ENCODE measurements around the gene CAPN12.

The CAPN12 gene

DNA sequence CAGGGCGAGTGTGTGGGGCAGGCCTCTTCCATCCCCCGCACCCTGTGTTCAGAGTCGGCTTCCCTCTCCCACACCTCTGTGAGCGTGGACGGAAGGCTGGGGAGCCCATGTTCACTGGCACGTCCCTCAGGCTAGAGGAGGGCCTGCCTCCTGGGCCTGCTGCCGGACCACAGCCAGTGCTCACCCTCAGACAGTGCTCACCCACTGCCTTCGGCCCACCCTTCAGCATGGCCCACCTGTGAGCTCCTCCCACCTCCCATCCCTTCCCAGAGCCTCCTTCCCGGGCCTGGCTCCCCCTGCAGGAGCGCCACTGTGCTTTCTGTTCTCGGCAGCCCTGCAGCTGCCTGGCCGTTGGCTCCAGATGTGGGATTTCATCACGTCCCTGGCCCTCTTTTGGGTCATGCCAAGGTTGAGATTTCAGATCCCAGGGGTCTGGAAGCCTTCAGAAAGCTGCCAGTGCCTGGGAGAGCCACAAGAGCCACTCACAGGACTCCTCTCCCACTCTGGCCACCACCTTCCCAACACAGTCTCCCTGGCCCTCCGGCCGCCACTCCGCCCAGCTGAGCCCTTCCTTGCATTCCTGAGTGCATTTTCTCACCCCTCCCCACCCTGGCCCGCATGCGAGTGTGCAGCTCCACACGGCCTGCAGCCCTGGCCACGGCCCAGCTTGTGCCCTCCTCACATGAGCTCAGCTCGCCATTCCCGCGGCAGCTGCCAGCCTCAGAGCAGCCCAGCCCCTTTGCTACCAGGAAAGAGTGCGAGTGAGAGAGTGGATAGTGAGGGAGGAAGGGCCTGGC lies 25.3 kb downstream of the CAPN12 start:
- Histone ChIP-seq H3K27me3 (ENCODE audit: insufficient read depth, poor library complexity, severe bottlenecking) (no peaks in the 10 kb centered on the region), H3K4me3 (replicated peaks; ENCODE audit: insufficient read depth, low read length) (no peak overlapping the region), H3K27ac (replicated peaks) (no peak overlapping the region)
- TF ChIP-seq POLR2AphosphoS5 (IDR thresholded peaks at IDR 0.05; ENCODE audit: low read depth): no peak
- TF ChIP-seq GABPA (IDR thresholded peaks at IDR 0.05; ENCODE audit: low read depth): no peak
- no peak for TF ChIP-seq SPI1 (IDR thresholded peaks at IDR 0.05; ENCODE audit: borderline replicate concordance, low read depth)
- TF ChIP-seq REST (IDR thresholded peaks at IDR 0.05; ENCODE audit: insufficient replicate concordance, low read depth): no peak
- TF ChIP-seq, protein P1, sequence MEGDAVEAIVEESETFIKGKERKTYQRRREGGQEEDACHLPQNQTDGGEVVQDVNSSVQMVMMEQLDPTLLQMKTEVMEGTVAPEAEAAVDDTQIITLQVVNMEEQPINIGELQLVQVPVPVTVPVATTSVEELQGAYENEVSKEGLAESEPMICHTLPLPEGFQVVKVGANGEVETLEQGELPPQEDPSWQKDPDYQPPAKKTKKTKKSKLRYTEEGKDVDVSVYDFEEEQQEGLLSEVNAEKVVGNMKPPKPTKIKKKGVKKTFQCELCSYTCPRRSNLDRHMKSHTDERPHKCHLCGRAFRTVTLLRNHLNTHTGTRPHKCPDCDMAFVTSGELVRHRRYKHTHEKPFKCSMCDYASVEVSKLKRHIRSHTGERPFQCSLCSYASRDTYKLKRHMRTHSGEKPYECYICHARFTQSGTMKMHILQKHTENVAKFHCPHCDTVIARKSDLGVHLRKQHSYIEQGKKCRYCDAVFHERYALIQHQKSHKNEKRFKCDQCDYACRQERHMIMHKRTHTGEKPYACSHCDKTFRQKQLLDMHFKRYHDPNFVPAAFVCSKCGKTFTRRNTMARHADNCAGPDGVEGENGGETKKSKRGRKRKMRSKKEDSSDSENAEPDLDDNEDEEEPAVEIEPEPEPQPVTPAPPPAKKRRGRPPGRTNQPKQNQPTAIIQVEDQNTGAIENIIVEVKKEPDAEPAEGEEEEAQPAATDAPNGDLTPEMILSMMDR (IDR thresholded peaks at IDR 0.05; ENCODE audit: insufficient read depth, low read length): no peak
- DNase-seq (ENCODE audit: low read depth in 1 of 2, low spot score in 1 of 2): no peak

- no peak overlapping the region for H3K27ac ChIP-seq (replicated peaks)
- no peaks in the 10 kb centered on the region for H3K27me3 ChIP-seq (ENCODE audit: insufficient read depth, poor library complexity, severe bottlenecking)
- no peak for DNase-seq (ENCODE audit: low read depth in 1 of 2, low spot score in 1 of 2)
- no peak overlapping the region for H3K4me3 ChIP-seq (replicated peaks; ENCODE audit: insufficient read depth, low read length)
- TF ChIP-seq, protein P1 (IDR thresholded peaks at IDR 0.05; ENCODE audit: insufficient read depth, low read length): no peak
- TF ChIP-seq REST (IDR thresholded peaks at IDR 0.05; ENCODE audit: insufficient replicate concordance, low read depth) (no peak), SPI1 (IDR thresholded peaks at IDR 0.05; ENCODE audit: borderline replicate concordance, low read depth) (no peak), POLR2AphosphoS5 (IDR thresholded peaks at IDR 0.05; ENCODE audit: low read depth) (no peak), GABPA (IDR thresholded peaks at IDR 0.05; ENCODE audit: low read depth) (no peak)
These were observed 26.4 kb downstream of the CAPN12 start for GRCh38 chr19:38717855-38718254.

DNA sequence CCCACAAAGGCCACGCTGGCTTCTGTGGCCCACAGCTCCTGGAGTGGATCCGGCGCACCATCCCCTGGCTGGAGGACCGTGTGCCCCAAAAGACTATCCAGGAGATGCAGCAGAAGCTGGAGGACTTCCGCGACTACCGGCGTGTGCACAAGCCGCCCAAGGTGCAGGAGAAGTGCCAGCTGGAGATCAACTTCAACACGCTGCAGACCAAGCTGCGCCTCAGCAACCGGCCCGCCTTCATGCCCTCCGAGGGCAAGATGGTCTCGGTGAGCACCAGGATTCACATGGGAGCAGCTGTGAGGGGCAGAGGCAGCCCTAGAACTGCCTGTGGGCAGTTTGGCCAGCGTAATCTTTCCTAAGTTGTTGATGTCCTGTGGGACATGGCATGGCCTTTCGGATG lies 27.2 kb downstream of the CAPN12 start:
- no peak for DNase-seq (ENCODE audit: low read depth in 1 of 2, low spot score in 1 of 2)
- no peak for TF ChIP-seq POLR2AphosphoS5 (IDR thresholded peaks at IDR 0.05; ENCODE audit: low read depth)
- no peak for TF ChIP-seq GABPA (IDR thresholded peaks at IDR 0.05; ENCODE audit: low read depth)
- no peak for TF ChIP-seq REST (IDR thresholded peaks at IDR 0.05; ENCODE audit: insufficient replicate concordance, low read depth)
- TF ChIP-seq SPI1 (IDR thresholded peaks at IDR 0.05; ENCODE audit: borderline replicate concordance, low read depth): no peak
- TF ChIP-seq, protein P1 (IDR thresholded peaks at IDR 0.05; ENCODE audit: insufficient read depth, low read length): no peak
- no peaks in the 10 kb centered on the region for H3K27me3 ChIP-seq (ENCODE audit: insufficient read depth, poor library complexity, severe bottlenecking)
- H3K4me3 ChIP-seq (replicated peaks; ENCODE audit: insufficient read depth, low read length): no peak overlapping the region
- H3K27ac ChIP-seq (replicated peaks): no peak overlapping the region

All from HL-60 (cell line).